Breast epithelium (tissue), 3 donors: ENCODE measurements around the gene CPED1.

Experiments
- POLR2A ChIP-seq: fragments of 450-650 bp; IDR thresholded peaks from one replicate; pipeline ENCODE4 v1.6.1; 2016; ENCODE audit warnings: antibody characterized with exemption, mild to moderate bottlenecking, moderate library complexity
- TF ChIP-seq, protein P1 (sequence below), 3 donors: fragments of 450-650 bp; IDR thresholded peaks; one replicate each; pipeline ENCODE4 v1.5.1; 2016 to 2017; ENCODE audit warnings: antibody characterized with exemption in 3 of 3, mild to moderate bottlenecking in 3 of 3, moderate library complexity in 3 of 3

DNA sequence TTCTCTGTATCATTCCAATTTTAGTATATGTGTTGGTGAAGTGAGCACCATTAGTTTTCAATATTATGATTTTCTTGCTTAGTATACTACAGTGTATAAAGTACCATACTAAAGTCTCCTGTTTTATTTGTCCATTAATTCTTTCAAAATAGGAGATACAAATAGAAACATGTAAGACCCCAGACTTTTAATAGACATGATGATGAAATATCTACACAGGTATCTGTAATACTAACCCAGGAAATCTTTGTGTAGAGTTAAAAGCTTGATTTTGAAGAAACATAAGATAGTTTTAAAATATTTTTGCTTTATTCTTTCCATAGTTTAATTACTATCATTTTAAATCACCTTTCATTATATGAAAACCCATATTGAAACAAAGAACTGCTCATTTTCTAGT is 206.5 kb downstream of the CPED1 start:
- TF ChIP-seq, protein P1, sequence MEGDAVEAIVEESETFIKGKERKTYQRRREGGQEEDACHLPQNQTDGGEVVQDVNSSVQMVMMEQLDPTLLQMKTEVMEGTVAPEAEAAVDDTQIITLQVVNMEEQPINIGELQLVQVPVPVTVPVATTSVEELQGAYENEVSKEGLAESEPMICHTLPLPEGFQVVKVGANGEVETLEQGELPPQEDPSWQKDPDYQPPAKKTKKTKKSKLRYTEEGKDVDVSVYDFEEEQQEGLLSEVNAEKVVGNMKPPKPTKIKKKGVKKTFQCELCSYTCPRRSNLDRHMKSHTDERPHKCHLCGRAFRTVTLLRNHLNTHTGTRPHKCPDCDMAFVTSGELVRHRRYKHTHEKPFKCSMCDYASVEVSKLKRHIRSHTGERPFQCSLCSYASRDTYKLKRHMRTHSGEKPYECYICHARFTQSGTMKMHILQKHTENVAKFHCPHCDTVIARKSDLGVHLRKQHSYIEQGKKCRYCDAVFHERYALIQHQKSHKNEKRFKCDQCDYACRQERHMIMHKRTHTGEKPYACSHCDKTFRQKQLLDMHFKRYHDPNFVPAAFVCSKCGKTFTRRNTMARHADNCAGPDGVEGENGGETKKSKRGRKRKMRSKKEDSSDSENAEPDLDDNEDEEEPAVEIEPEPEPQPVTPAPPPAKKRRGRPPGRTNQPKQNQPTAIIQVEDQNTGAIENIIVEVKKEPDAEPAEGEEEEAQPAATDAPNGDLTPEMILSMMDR (IDR thresholded peaks at IDR 0.05): no peak
- no peak for TF ChIP-seq POLR2A
